T follicular helper cell (primary cell): ENCODE results near the gene ABCA3.
A peak's percentile ranks its signal among the peaks of the same experiment; 100 is the strongest.
"Not testable (repeated sequence)": the region's sequence is repeated elsewhere in the genome, so short reads cannot be mapped to it uniquely, and the experiment has no call there.

ENCODE experiments used
- DNase-seq: peaks from one replicate; pipeline ENCODE4 v3.0.0-alpha.2; 2020; ENCODE audit warnings: low read depth
- total RNA-seq, 2 experiments: gene quantifications; one replicate each; lab custom pipeline; 2026; lab: John Stamatoyannopoulos, UW

ABCA3 gene
- 5.6 to 20.3 reads per million in 2 experiments for total RNA-seq

- DNase-seq: peak; percentile 87
These were observed at the start of gene ABCA3 for GRCh38 chr16:2340564-2341455. TSS of gene ABCA3 (minus strand) at chr16:2340728. CDS start at chr16:2326466, 14,262 bp downstream.

- no peak for DNase-seq
These were observed 48.4 kb upstream of the ABCA3 start for GRCh38 chr16:2388875-2389433.

- no peak for DNase-seq
These were observed 47.8 kb upstream of the ABCA3 start for GRCh38 chr16:2388139-2388874.

GRCh38 chr16:2386990-2387389 lies 46.5 kb upstream of the ABCA3 start:
- DNase-seq: no peak

- not testable (repeated sequence) for DNase-seq
These were observed 45.5 kb upstream of the ABCA3 start for GRCh38 chr16:2385982-2386381.

GRCh38 chr16:2385190-2385836 lies 44.8 kb upstream of the ABCA3 start:
- DNase-seq: no peak

- no peak for DNase-seq
These were observed 43.9 kb upstream of the ABCA3 start for GRCh38 chr16:2384426-2384825.

GRCh38 chr16:2383501-2383900 lies 43.0 kb upstream of the ABCA3 start:
- no peak for DNase-seq

- no peak for DNase-seq
These were observed 34.1 kb upstream of the ABCA3 start for GRCh38 chr16:2374644-2375043.

- no peak for DNase-seq
These were observed 32.6 kb upstream of the ABCA3 start for GRCh38 chr16:2373176-2373575.

- DNase-seq: no peak
These were observed 32.2 kb upstream of the ABCA3 start for GRCh38 chr16:2372684-2373083.

GRCh38 chr16:2371421-2371820 lies 30.9 kb upstream of the ABCA3 start:
- DNase-seq: no peak

GRCh38 chr16:2370721-2371120 lies 30.2 kb upstream of the ABCA3 start:
- no peak for DNase-seq

GRCh38 chr16:2366660-2367309 lies 26.3 kb upstream of the ABCA3 start:
- no peak for DNase-seq

GRCh38 chr16:2365397-2366294 lies 25.1 kb upstream of the ABCA3 start:
- DNase-seq: no peak

- no peak for DNase-seq
These were observed 24.2 kb upstream of the ABCA3 start for GRCh38 chr16:2364638-2365210.

GRCh38 chr16:2362218-2362617 lies 21.7 kb upstream of the ABCA3 start:
- no peak for DNase-seq

GRCh38 chr16:2361129-2361528 lies 20.6 kb upstream of the ABCA3 start:
- no peak for DNase-seq

- no peak for DNase-seq
These were observed 19.4 kb upstream of the ABCA3 start for GRCh38 chr16:2359919-2360318.

GRCh38 chr16:2358811-2359210 lies 18.3 kb upstream of the ABCA3 start:
- DNase-seq: no peak
